H9 (cell line): ENCODE data around the gene NUP88. TPM values are rescaled to one million over a fixed set of nuclear protein-coding genes. Genes with fewer than 3 reads are reported as not detected.

ENCODE experiments used
- DNase-seq: peaks from one replicate; pipeline ENCODE4 v3.0.0-alpha.2; 2017
- H2AFZ ChIP-seq: one replicate; pipeline ENCODE4 v1.6.1; 2013; ENCODE audit warnings: mild to moderate bottlenecking, low read length, control low read depth, moderate library complexity
- H2AK5ac ChIP-seq: 2 replicates; pipeline ENCODE4 v1.6.1; 2013; ENCODE audit warnings: low read length, control low read depth, mixed read lengths; ENCODE audit not compliant: insufficient read length
- H2BK120ac ChIP-seq: one replicate; pipeline ENCODE4 v1.6.1; 2013; ENCODE audit warnings: low read depth, mild to moderate bottlenecking, low read length, control low read depth, inconsistent platforms; ENCODE audit not compliant: poor library complexity, severe bottlenecking
- H2BK12ac ChIP-seq: 2 replicates; pipeline ENCODE4 v1.6.1; 2013; ENCODE audit warnings: low read length, control low read depth, mixed read lengths, low read depth; ENCODE audit not compliant: insufficient read length
- H2BK15ac ChIP-seq: 2 replicates; pipeline ENCODE4 v1.6.1; 2013; ENCODE audit warnings: low read depth, low read length, control low read depth
- H2BK20ac ChIP-seq: one replicate; pipeline ENCODE4 v1.6.1; 2013; ENCODE audit warnings: low read depth, mild to moderate bottlenecking, low read length, control low read depth, inconsistent platforms; ENCODE audit not compliant: poor library complexity, severe bottlenecking
- H2BK5ac ChIP-seq: 2 replicates; pipeline ENCODE4 v1.6.1; 2013; ENCODE audit warnings: low read length, control low read depth, mixed read lengths; ENCODE audit not compliant: insufficient read length
- H3K14ac ChIP-seq: 2 replicates; pipeline ENCODE4 v1.6.1; 2013; ENCODE audit warnings: low read length, control low read depth; ENCODE audit not compliant: insufficient read depth
- H3K18ac ChIP-seq: 2 replicates; pipeline ENCODE4 v1.6.1; 2013; ENCODE audit warnings: low read depth, mild to moderate bottlenecking, mixed read lengths, low read length, control low read depth; ENCODE audit not compliant: insufficient read length
- H3K23ac ChIP-seq: 2 replicates; pipeline ENCODE4 v1.6.1; 2013; ENCODE audit warnings: low read length, control low read depth, mixed read lengths, low read depth; ENCODE audit not compliant: insufficient read length
- H3K23me2 ChIP-seq: 2 replicates; pipeline ENCODE4 v1.6.1; 2013; ENCODE audit warnings: low read depth, mild to moderate bottlenecking, mixed read lengths, low read length, control low read depth; ENCODE audit not compliant: insufficient read length, poor library complexity, severe bottlenecking
- H3K27ac ChIP-seq: 2 replicates; pipeline ENCODE4 v1.5.1; 2013; ENCODE audit warnings: low read length, control low read depth, mixed read lengths, low read depth; ENCODE audit not compliant: insufficient read length
- H3K27me3 ChIP-seq: 2 replicates; pipeline ENCODE4 v1.6.1; 2013; ENCODE audit warnings: low read length, control low read depth, inconsistent platforms; ENCODE audit not compliant: insufficient read depth
- H3K4ac ChIP-seq: 2 replicates; pipeline ENCODE4 v1.6.1; 2013; ENCODE audit warnings: low read depth, mild to moderate bottlenecking, control low read depth, inconsistent platforms, low read length, moderate library complexity
- H3K4me1 ChIP-seq: 2 replicates; pipeline ENCODE4 v1.6.1; 2013; ENCODE audit warnings: low read length, control low read depth, inconsistent platforms; ENCODE audit not compliant: insufficient read depth
- H3K4me2 ChIP-seq: 2 replicates; pipeline ENCODE4 v1.6.1; 2013; ENCODE audit warnings: low read length, control low read depth, mixed read lengths; ENCODE audit not compliant: insufficient read length, insufficient read depth
- H3K56ac ChIP-seq: 2 replicates; pipeline ENCODE4 v1.6.1; 2013; ENCODE audit warnings: low read depth, mild to moderate bottlenecking, mixed read lengths, low read length, control low read depth; ENCODE audit not compliant: insufficient read length
- H3K79me1 ChIP-seq: 2 replicates; pipeline ENCODE4 v1.6.1; 2013; ENCODE audit warnings: low read depth, mild to moderate bottlenecking, moderate library complexity, low read length, control low read depth, inconsistent platforms; ENCODE audit not compliant: insufficient read depth, poor library complexity, severe bottlenecking
- H3K79me2 ChIP-seq: 2 replicates; pipeline ENCODE4 v1.6.1; 2013; ENCODE audit warnings: low read length, control low read depth, inconsistent platforms; ENCODE audit not compliant: insufficient read depth
- H3K9ac ChIP-seq: 2 replicates; pipeline ENCODE4 v1.6.1; 2013; ENCODE audit warnings: low read length, control low read depth, mixed read lengths; ENCODE audit not compliant: insufficient read length; ENCODE audit errors: extremely low read depth
- H3K9me3 ChIP-seq: one replicate; pipeline ENCODE4 v1.6.1; 2013; ENCODE audit warnings: low read depth, low read length, inconsistent platforms; ENCODE audit not compliant: control insufficient read depth
- H3T11ph ChIP-seq: one replicate; pipeline ENCODE4 v1.6.1; 2013; ENCODE audit warnings: mild to moderate bottlenecking, low read length, control low read depth, inconsistent platforms
- H4K20me1 ChIP-seq: one replicate; pipeline ENCODE4 v1.6.1; 2013; ENCODE audit not compliant: control insufficient read depth, insufficient read length, insufficient read depth
- H4K5ac ChIP-seq: 2 replicates; pipeline ENCODE4 v1.6.1; 2013; ENCODE audit warnings: low read depth, mild to moderate bottlenecking, mixed read lengths, low read length, control low read depth; ENCODE audit not compliant: insufficient read length
- H4K8ac ChIP-seq: replicated peaks from 2 replicates; pipeline ENCODE4 v1.6.1; 2013; ENCODE audit warnings: low read length, control low read depth, mixed read lengths, low read depth; ENCODE audit not compliant: insufficient read length
- H4K91ac ChIP-seq: 2 replicates; pipeline ENCODE4 v1.6.1; 2013; ENCODE audit warnings: low read depth, mild to moderate bottlenecking, moderate library complexity, mixed read lengths, low read length, control low read depth; ENCODE audit not compliant: insufficient read length
- H3K27ac Mint-ChIP-seq, 3 experiments: 2 replicates in 2 of 3; 3 replicates in 1 of 3; pipeline ENCODE4 v1.8.0; 2020 to 2021; ENCODE audit warnings: mixed read lengths in 3 of 3, mild to moderate bottlenecking in 1 of 3, moderate library complexity in 1 of 3
- H3K27me3 Mint-ChIP-seq: 2 replicates; pipeline ENCODE4 v1.8.0; 2021; ENCODE audit warnings: low read depth, mild to moderate bottlenecking, moderate library complexity, mixed read lengths
- H3K36me3 Mint-ChIP-seq, 3 experiments: 2 replicates in 2 of 3; 3 replicates in 1 of 3; pipeline ENCODE4 v1.8.0; 2020 to 2021; ENCODE audit warnings: low read depth in 3 of 3, mixed read lengths in 3 of 3; ENCODE audit not compliant: insufficient read depth in 1 of 3
- H3K4me1 Mint-ChIP-seq, 2 experiments: 2 replicates each; pipeline ENCODE4 v1.8.0; 2020; ENCODE audit warnings: mixed read lengths in 2 of 2
- H3K4me3 Mint-ChIP-seq, 2 experiments: 2 replicates in 1 of 2; 3 replicates in 1 of 2; pipeline ENCODE4 v1.8.0; 2020 to 2021; ENCODE audit warnings: mild to moderate bottlenecking in 2 of 2, mixed read lengths in 2 of 2, moderate library complexity in 1 of 2
- H3K9me3 Mint-ChIP-seq, 2 experiments: 2 replicates in 1 of 2; 3 replicates in 1 of 2; pipeline ENCODE4 v1.8.0; 2020; ENCODE audit warnings: mild to moderate bottlenecking in 2 of 2, mixed read lengths in 2 of 2, moderate library complexity in 1 of 2
- CTCF ChIP-seq: fragments of 200-600 bp; sonication (generic); conservative IDR thresholded peaks from 3 replicates; pipeline ENCODE4 v1.8.0; 2021; ENCODE audit warnings: antibody characterized with exemption, mild to moderate bottlenecking
- WGBS: extraction: QIAGEN DNeasy Blood & Tissue Kit; methylation state at CpG from one replicate; pipeline ENCODE4 v1.1.7; 2013; ENCODE audit warnings: missing lambda C conversion rate, low lambda C conversion rate, mixed read lengths; ENCODE audit not compliant: insufficient read length; ENCODE audit errors: extremely low coverage; 5-methylcytosine and 5-hydroxymethylcytosine counted together
- total RNA-seq: library from RNA; stranded (reverse); gene quantifications from 2 replicates; pipeline ENCODE4 v1.2.1, GENCODE V29; 2021

Gene NUP88
- total RNA-seq, 1 experiment from 2014 or later = 98.2 TPM

- no peak overlapping the region for H3K56ac ChIP-seq
- H3K4me1 Mint-ChIP-seq = no peaks in the 10 kb centered on the region
These were observed 74.5 kb downstream of the NUP88 start for GRCh38 chr17:5344914-5345313.

More at GRCh38 chr17:5344914-5345313, 74.5 kb downstream of the NUP88 start:
- Mint-ChIP-seq H3K4me3 (no peak overlapping the region), H3K36me3 (peaks cover 6 to 19% (median 9%) of the 10 kb centered on the region in 3 experiments; a peak in 6 of 7 replicates), H3K9me3 (no peaks in the 10 kb centered on the region), H3K27ac (no peak overlapping the region), H3K27me3 (no peaks in the 10 kb centered on the region)
- H3K23me2 ChIP-seq = no peaks in the 10 kb centered on the region
- no peaks in the 10 kb centered on the region for H3K27me3 ChIP-seq
- H2BK120ac ChIP-seq = no peak overlapping the region
- no peak overlapping the region for H2AFZ ChIP-seq
- H2BK12ac ChIP-seq = no peak overlapping the region
- H2AK5ac ChIP-seq = no peak overlapping the region
- DNase-seq = no peak
- no peak overlapping the region for H4K91ac ChIP-seq
- no peak overlapping the region for H3K14ac ChIP-seq
- no peak overlapping the region for H2BK20ac ChIP-seq
- no peak overlapping the region for H4K8ac ChIP-seq
- H3K9me3 ChIP-seq = no peaks in the 10 kb centered on the region
- no peaks in the 10 kb centered on the region for H4K20me1 ChIP-seq
- H3K79me2 ChIP-seq = no peaks in the 10 kb centered on the region
- no peak overlapping the region for H3T11ph ChIP-seq
- H3K18ac ChIP-seq = no peak overlapping the region
- no CpG with 5 or more reads among the region's 9 CpGs for WGBS
- no peak overlapping the region for H3K4me2 ChIP-seq
- no peak overlapping the region for H3K27ac ChIP-seq
- H3K9ac ChIP-seq = no peak overlapping the region
- H3K79me1 ChIP-seq = no peaks in the 10 kb centered on the region
- no peak for TF ChIP-seq CTCF
- H2BK5ac ChIP-seq = no peak overlapping the region
- no peaks in the 10 kb centered on the region for H3K4me1 ChIP-seq
- H4K5ac ChIP-seq = no peak overlapping the region
- no peak overlapping the region for H3K4ac ChIP-seq
- H3K23ac ChIP-seq = no peak overlapping the region
- no peak overlapping the region for H2BK15ac ChIP-seq

Other genes starting within 250 kb of the NUP88 start
- gene ZNF594, start 227.8 kb downstream of the NUP88 start, total RNA-seq = 11.3 and 12.5 TPM in 2 replicates
- gene SCIMP, start 184.8 kb downstream of the NUP88 start, total RNA-seq = not detected in 2 replicates
- gene RABEP1, start 137.4 kb downstream of the NUP88 start, total RNA-seq = 44.6 and 46.9 TPM in 2 replicates
- gene RPAIN, start 520 bp upstream of the NUP88 start, total RNA-seq = 78.9 and 81.9 TPM in 2 replicates
- 390 and 395 TPM in 2 replicates for gene C1QBP, start 19.5 kb upstream of the NUP88 start, total RNA-seq
- 66.7 and 69.9 TPM in 2 replicates for gene DHX33, start 49.3 kb upstream of the NUP88 start, total RNA-seq
- gene DERL2, start 66.5 kb upstream of the NUP88 start, total RNA-seq = 83.2 and 85.6 TPM in 2 replicates
- gene MIS12, start 66.9 kb upstream of the NUP88 start, total RNA-seq = 28.6 and 30.7 TPM in 2 replicates
- gene NLRP1, start 164.8 kb upstream of the NUP88 start, total RNA-seq = 11.0 and 12.1 TPM in 2 replicates